Activated CD8-positive, alpha-beta T cell treated with anti-CD3 and anti-CD28 coated beads for 36 hours (primary cell): ENCODE data around the gene SEMA3D. TPM values are rescaled to one million over a fixed set of nuclear protein-coding genes. Genes with fewer than 3 reads are reported as not detected.

Experiments
- ATAC-seq: fragments of 200-7000 bp; cut with Tn5 transposase; one replicate; pipeline ENCODE4 v1.10.0; 2021; ENCODE audit warnings: mild to moderate bottlenecking, moderate library complexity
- CTCF ChIA-PET: fragments of 350-600 bp; sonication (Branson Sonifier 250); formaldehyde crosslinking; loops from one replicate; lab custom pipeline; 2021; ENCODE audit warnings: antibody characterized with exemption; lab: Charles Lee
- POLR2A ChIA-PET: fragments of 350-600 bp; sonication (Branson Sonifier 250); formaldehyde crosslinking; loops from one replicate; lab custom pipeline; 2021; ENCODE audit warnings: antibody characterized with exemption; lab: Charles Lee
- DNase-seq: peaks from one replicate; pipeline ENCODE4 v3.0.0-alpha.2; 2020
- H3K27ac Mint-ChIP-seq: one replicate; pipeline ENCODE4 v1.8.0; 2021; ENCODE audit warnings: mild to moderate bottlenecking, mixed read lengths
- H3K27me3 Mint-ChIP-seq: one replicate; pipeline ENCODE4 v1.8.0; 2021; ENCODE audit warnings: mixed read lengths
- H3K36me3 Mint-ChIP-seq: one replicate; pipeline ENCODE4 v1.8.0; 2021; ENCODE audit warnings: low read depth, mixed read lengths
- H3K4me1 Mint-ChIP-seq: one replicate; pipeline ENCODE4 v1.8.0; 2021; ENCODE audit warnings: low read depth, mixed read lengths
- H3K4me3 Mint-ChIP-seq: one replicate; pipeline ENCODE4 v1.8.0; 2021; ENCODE audit warnings: mild to moderate bottlenecking, moderate library complexity, mixed read lengths
- H3K9me3 Mint-ChIP-seq: one replicate; pipeline ENCODE4 v1.8.0; 2021; ENCODE audit warnings: mixed read lengths
- CTCF ChIP-seq: fragments of 200-600 bp; IDR thresholded peaks from one replicate; pipeline ENCODE4 v1.8.0; 2022; ENCODE audit warnings: antibody characterized with exemption, mild to moderate bottlenecking
- intact Hi-C: fragments of 100-400 bp; cut with micrococcal nuclease; formaldehyde crosslinking; loops from one replicate; pipeline ENCODE4 v1.10.0; 2022
- total RNA-seq, 2 experiments: library from RNA; stranded (reverse); gene quantifications; one replicate each; pipeline ENCODE4 v1.2.3, GENCODE V29; 2021

The SEMA3D gene
- total RNA-seq, 2 experiments from 2014 or later: not detected

- POLR2A ChIA-PET: no interaction called here
- Mint-ChIP-seq H3K27ac (no peak overlapping the region), H3K4me1 (no peaks in the 10 kb centered on the region), H3K9me3 (no peaks in the 10 kb centered on the region), H3K36me3 (no peaks in the 10 kb centered on the region), H3K4me3 (no peak overlapping the region), H3K27me3 (no peaks in the 10 kb centered on the region)
- intact Hi-C loops: no loop called here
- DNase-seq (no peak), ATAC-seq (no peak)
- CTCF ChIA-PET: interaction anchor here (0.9 kb wide), 1 partner anchor 27 kb away, joined by 3 read pairs; no protein-coding TSS in a partner anchor
- TF ChIP-seq CTCF: no peak
Measured at GRCh38 chr7:84949067-84949466, 237.8 kb downstream of the SEMA3D start.

GRCh38 chr7:84948634-84949033, 238.2 kb downstream of the SEMA3D start:
- ChIA-PET CTCF (interaction anchor here (0.9 kb wide), 1 partner anchor 27 kb away, joined by 3 read pairs; no protein-coding TSS in a partner anchor), POLR2A (no interaction called here)
- ATAC-seq (no peak), DNase-seq (no peak)
- Mint-ChIP-seq H3K9me3 (no peaks in the 10 kb centered on the region), H3K27me3 (no peaks in the 10 kb centered on the region), H3K27ac (no peak overlapping the region), H3K4me1 (no peaks in the 10 kb centered on the region), H3K36me3 (no peaks in the 10 kb centered on the region), H3K4me3 (no peak overlapping the region)
- no peak for TF ChIP-seq CTCF
- intact Hi-C loops: no loop called here

DNA sequence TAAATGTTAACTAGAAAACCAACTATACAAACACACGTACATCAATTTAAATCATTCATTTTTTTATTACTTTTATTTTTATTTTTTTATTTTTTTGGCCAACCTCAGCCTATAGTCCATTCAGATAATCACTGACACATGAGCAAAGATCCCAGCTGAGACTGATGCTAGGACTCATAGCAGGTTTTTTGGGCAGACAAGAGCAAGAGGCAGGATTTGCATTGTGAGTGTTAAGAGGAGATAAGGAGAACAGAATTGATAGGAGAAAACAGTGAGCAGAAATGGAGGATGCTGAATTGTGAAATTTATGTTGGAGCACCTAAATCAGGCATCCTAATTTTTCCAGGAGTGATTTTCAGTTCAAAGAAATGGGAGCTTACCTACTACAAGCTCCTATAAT, 240.3 kb downstream of the SEMA3D start:
- ATAC-seq: no peak
- intact Hi-C loops: no loop called here
- no peak for TF ChIP-seq CTCF
- Mint-ChIP-seq H3K27me3 (no peaks in the 10 kb centered on the region), H3K9me3 (no peaks in the 10 kb centered on the region), H3K4me1 (no peaks in the 10 kb centered on the region), H3K4me3 (no peak overlapping the region), H3K27ac (no peak overlapping the region), H3K36me3 (no peaks in the 10 kb centered on the region)
- ChIA-PET POLR2A (no interaction called here), CTCF (no interaction called here)
- no peak for DNase-seq
